GM23338 (cell line): ENCODE measurements around the gene MYBPC2. TPM values are rescaled to one million over a fixed set of nuclear protein-coding genes. Genes with fewer than 3 reads are reported as not detected.

Source experiments
- ATAC-seq: fragments of 200-7000 bp; cut with Tn5 transposase; 3 replicates; pipeline ENCODE4 v1.9.1; 2020
- DNase-seq: peaks from one replicate; pipeline ENCODE4 v3.0.0-alpha.2; 2015; ENCODE audit warnings: low spot score
- H2AFZ ChIP-seq: fragments of 200-600 bp; sonication (generic); 2 replicates; pipeline ENCODE4 v1.8.0; 2016; ENCODE audit warnings: antibody characterized with exemption, mild to moderate bottlenecking, moderate library complexity
- H3F3A ChIP-seq: fragments of 200-600 bp; sonication (generic); replicated peaks from 2 replicates; pipeline ENCODE4 v1.8.0; 2017; ENCODE audit warnings: antibody characterized with exemption, mixed run types, low read depth
- H3K27ac ChIP-seq: fragments of 200-600 bp; sonication (generic); 2 replicates; pipeline ENCODE4 v1.6.1; 2016; ENCODE audit warnings: low read depth
- H3K27me3 ChIP-seq: fragments of 200-600 bp; sonication (generic); 2 replicates; pipeline ENCODE4 v1.8.0; 2016; ENCODE audit warnings: mild to moderate bottlenecking, mixed run types, moderate library complexity; ENCODE audit not compliant: insufficient read depth
- H3K36me3 ChIP-seq: fragments of 200-600 bp; sonication (generic); 2 replicates; pipeline ENCODE4 v1.8.0; 2016; ENCODE audit warnings: mild to moderate bottlenecking; ENCODE audit not compliant: insufficient read depth
- H3K4me1 ChIP-seq: fragments of 200-600 bp; sonication (generic); 2 replicates; pipeline ENCODE4 v1.8.0; 2016; ENCODE audit warnings: mild to moderate bottlenecking, moderate library complexity; ENCODE audit not compliant: insufficient read depth
- H3K4me2 ChIP-seq: fragments of 200-600 bp; sonication (generic); 2 replicates; pipeline ENCODE4 v1.7.1; 2017; ENCODE audit warnings: mixed run types
- H3K4me3 ChIP-seq: fragments of 200-600 bp; sonication (generic); 2 replicates; pipeline ENCODE4 v1.6.1; 2016; ENCODE audit warnings: mixed run types
- H3K79me2 ChIP-seq: fragments of 200-600 bp; sonication (generic); replicated peaks from 2 replicates; pipeline ENCODE4 v1.8.0; 2017; ENCODE audit warnings: mild to moderate bottlenecking; ENCODE audit not compliant: insufficient read depth
- H3K9me2 ChIP-seq: fragments of 200-600 bp; sonication (generic); 2 replicates; pipeline ENCODE4 v1.8.0; 2017; ENCODE audit not compliant: insufficient read depth
- H4K20me1 ChIP-seq: fragments of 200-600 bp; sonication (generic); replicated peaks from 2 replicates; pipeline ENCODE4 v1.8.0; 2017; ENCODE audit warnings: mild to moderate bottlenecking; ENCODE audit not compliant: insufficient read depth
- H3K27ac Mint-ChIP-seq: 2 replicates; pipeline ENCODE4 v1.8.0; 2020; ENCODE audit warnings: inconsistent platforms, mild to moderate bottlenecking, moderate library complexity, mixed read lengths
- H3K27me3 Mint-ChIP-seq: 3 replicates; pipeline ENCODE4 v1.8.0; 2022; ENCODE audit warnings: low read depth, mild to moderate bottlenecking, moderate library complexity, mixed read lengths, inconsistent platforms; ENCODE audit not compliant: insufficient read depth, poor library complexity
- H3K36me3 Mint-ChIP-seq: 3 replicates; pipeline ENCODE4 v1.8.0; 2021; ENCODE audit warnings: low read depth, mild to moderate bottlenecking, inconsistent platforms, moderate library complexity, mixed read lengths
- H3K4me1 Mint-ChIP-seq: 3 replicates; pipeline ENCODE4 v1.8.0; 2020; ENCODE audit warnings: mild to moderate bottlenecking, inconsistent platforms, mixed read lengths
- H3K4me3 Mint-ChIP-seq: 3 replicates; pipeline ENCODE4 v1.8.0; 2021; ENCODE audit warnings: moderate library complexity, mild to moderate bottlenecking, inconsistent platforms, mixed read lengths
- H3K9me3 Mint-ChIP-seq: 3 replicates; pipeline ENCODE4 v1.8.0; 2020; ENCODE audit warnings: moderate library complexity, mild to moderate bottlenecking, inconsistent platforms, mixed read lengths
- CREB1 ChIP-seq: fragments of 250-450 bp; sonication (Bioruptor Pico); IDR thresholded peaks from 2 replicates; pipeline ENCODE4 v1.5.0; 2020; ENCODE audit warnings: low read depth, mild to moderate bottlenecking, moderate library complexity
- CTCF ChIP-seq, 2 experiments: fragments of 200-600 bp in 1 of 2; sonication (generic) in 1 of 2; conservative IDR thresholded peaks; 2 replicates each; pipeline versions ENCODE4 v1.5.1 to v1.6.1; 2016 to 2017; ENCODE audit warnings: antibody characterized with exemption in 2 of 2, low read depth in 2 of 2, mild to moderate bottlenecking in 2 of 2, moderate library complexity in 1 of 2
- ETS1 ChIP-seq: IDR thresholded peaks from 2 replicates; pipeline ENCODE4 v1.6.1; 2016; ENCODE audit warnings: antibody characterized with exemption
- EZH2phosphoT487 ChIP-seq: fragments of 200-600 bp; sonication (generic); IDR thresholded peaks from one replicate; pipeline ENCODE4 v1.8.1; 2018; ENCODE audit warnings: antibody characterized with exemption; ENCODE audit not compliant: unreplicated experiment
- JUNB ChIP-seq: IDR thresholded peaks from one replicate; pipeline ENCODE4 v1.6.1; 2016; ENCODE audit warnings: antibody characterized with exemption; ENCODE audit not compliant: unreplicated experiment
- NANOG ChIP-seq: IDR thresholded peaks from 2 replicates; pipeline ENCODE4 v1.6.1; 2016; ENCODE audit warnings: antibody characterized with exemption, borderline replicate concordance
- POLR2AphosphoS5 ChIP-seq: IDR thresholded peaks from 2 replicates; pipeline ENCODE4 v1.6.1; 2016; ENCODE audit warnings: antibody characterized with exemption, low read depth
- REST ChIP-seq: IDR thresholded peaks from one replicate; pipeline ENCODE4 v1.6.1; 2018; ENCODE audit warnings: antibody characterized with exemption; ENCODE audit not compliant: unreplicated experiment
- STAT1 ChIP-seq: IDR thresholded peaks from one replicate; pipeline ENCODE4 v1.6.1; 2016; ENCODE audit warnings: antibody characterized with exemption; ENCODE audit not compliant: unreplicated experiment
- ZNF114 ChIP-seq: fragments of 250-450 bp; sonication (Bioruptor Pico); IDR thresholded peaks from 2 replicates; pipeline ENCODE4 v1.5.0; 2020; ENCODE audit warnings: mild to moderate bottlenecking, moderate library complexity
- ZNF331 ChIP-seq: fragments of 250-450 bp; sonication (Bioruptor Pico); IDR thresholded peaks from 2 replicates; pipeline ENCODE4 v1.5.0; 2020; ENCODE audit warnings: low read depth, mild to moderate bottlenecking, moderate library complexity
- ZNF462 ChIP-seq: fragments of 250-450 bp; sonication (Bioruptor Pico); IDR thresholded peaks from 2 replicates; pipeline ENCODE4 v1.5.0; 2020; ENCODE audit warnings: mild to moderate bottlenecking, moderate library complexity
- polyA plus RNA-seq: library from polyadenylated mRNA; unstranded; fragments of >200 nt; fragmentation: Nextera tagmentation; extraction: Ambion mirVana; gene quantifications from 2 replicates; pipeline ENCODE4 v1.2.1, GENCODE V29; 2016
- total RNA-seq: library from RNA; depleted of rRNA; stranded (reverse); fragments of >200 nt; shearing (Covaris generic); gene quantifications from 2 replicates; pipeline ENCODE4 v1.2.3, GENCODE V29; 2014

Gene MYBPC2
- total and polyA plus RNA-seq, 2 experiments from 2014 or later = 4.2 to 5.9 TPM

GRCh38 chr19:50416034-50416977 is 16.4 kb upstream of the MYBPC2 start:
- Mint-ChIP-seq H3K4me1 (peaks cover 23% of the 10 kb centered on the region), H3K27ac (no peak overlapping the region), H3K36me3 (peaks cover 38% of the 10 kb centered on the region), H3K4me3 (no peak overlapping the region), H3K9me3 (peaks cover 3% of the 10 kb centered on the region; the same call in 1 of the 3 replicates), H3K27me3 (peaks cover 13% of the 10 kb centered on the region)
- Histone ChIP-seq H3K4me1 (peaks cover 14% of the 10 kb centered on the region; the same call in 1 of the 2 replicates), H3K4me3 (no peak overlapping the region), H3K27ac (no peak overlapping the region), H3K27me3 (no peaks in the 10 kb centered on the region), H2AFZ (no peak overlapping the region), H3F3A (peaks cover 14% of the 10 kb centered on the region; the same call in 1 of the 2 replicates), H3K4me2 (no peak overlapping the region), H3K36me3 (no peaks in the 10 kb centered on the region), H4K20me1 (no peaks in the 10 kb centered on the region; the same call in 1 of the 2 replicates), H3K9me2 (no peaks in the 10 kb centered on the region), H3K79me2 (peaks cover 6% of the 10 kb centered on the region; the same call in 1 of the 2 replicates)
- DNase-seq (peak; percentile 34), ATAC-seq (peak; percentile 6; the same call in 2 of the 3 replicates)
- no peak for TF ChIP-seq ZNF114
- TF ChIP-seq ZNF331 (CRISPR knock-in tag) = no peak
- no peak; the same call in 1 of the 2 replicates for TF ChIP-seq POLR2AphosphoS5
- no peak for TF ChIP-seq EZH2phosphoT487
- no peak for TF ChIP-seq ZNF462
- no peak for TF ChIP-seq STAT1
- TF ChIP-seq CREB1 (CRISPR knock-in tag) = no peak
- no peak for TF ChIP-seq REST
- no peak for TF ChIP-seq CTCF (conservative IDR thresholded peaks at IDR 0.05; ENCODE audit: low read depth in 2 of 2)
- TF ChIP-seq ETS1 = no peak
- no peak for TF ChIP-seq JUNB
- TF ChIP-seq NANOG = no peak
